HL-60/S4 treated with phorbol 12-myristate 13-acetate at 8.2 ng/mL for 4 days and 3 days (cell line): ENCODE data around the gene GDF10.

Source experiments
- in situ Hi-C: fragments of 300-500 bp; cut with MboI; formaldehyde crosslinking; loops from 2 replicates; pipeline ENCODE4 v1.15.0; 2022; ENCODE audit warnings: low sequenced_read_pairs

Gene GDF10

GRCh38 chr10:47268696-47269095 is 31.3 kb upstream of the GDF10 start:
- in situ Hi-C loops: no loop called here

- in situ Hi-C loops: no loop called here
Measured at GRCh38 chr10:47269294-47269693, 30.7 kb upstream of the GDF10 start.

GRCh38 chr10:47276071-47276470 is 23.9 kb upstream of the GDF10 start:
- in situ Hi-C loops: no loop called here

- in situ Hi-C loops: no loop called here
Measured at GRCh38 chr10:47276576-47277351, 23.2 kb upstream of the GDF10 start.

- in situ Hi-C loops: no loop called here
Measured at GRCh38 chr10:47277352-47278151, 22.4 kb upstream of the GDF10 start.

GRCh38 chr10:47278152-47278473 is 21.9 kb upstream of the GDF10 start:
- in situ Hi-C loops: no loop called here

- in situ Hi-C loops: no loop called here
Measured at GRCh38 chr10:47278720-47279119, 21.3 kb upstream of the GDF10 start.

GRCh38 chr10:47279276-47279675 is 20.7 kb upstream of the GDF10 start:
- in situ Hi-C loops: no loop called here

GRCh38 chr10:47282005-47282656 is 17.9 kb upstream of the GDF10 start:
- in situ Hi-C loops: no loop called here

GRCh38 chr10:47282657-47283018 is 17.4 kb upstream of the GDF10 start:
- in situ Hi-C loops: no loop called here

- in situ Hi-C loops: no loop called here
Measured at GRCh38 chr10:47283101-47283630, 16.8 kb upstream of the GDF10 start.

GRCh38 chr10:47283848-47284247 is 16.1 kb upstream of the GDF10 start:
- in situ Hi-C loops: no loop called here

GRCh38 chr10:47285381-47286115 is 14.4 kb upstream of the GDF10 start:
- in situ Hi-C loops: no loop called here

GRCh38 chr10:47286116-47286505 is 13.9 kb upstream of the GDF10 start:
- in situ Hi-C loops: no loop called here

GRCh38 chr10:47286591-47287315 is 13.2 kb upstream of the GDF10 start:
- in situ Hi-C loops: no loop called here

- in situ Hi-C loops: no loop called here
Measured at GRCh38 chr10:47287365-47287802, 12.6 kb upstream of the GDF10 start.

- in situ Hi-C loops: no loop called here
Measured at GRCh38 chr10:47287805-47288204, 12.2 kb upstream of the GDF10 start.

- in situ Hi-C loops: no loop called here
Measured at GRCh38 chr10:47288236-47288635, 11.8 kb upstream of the GDF10 start.

- in situ Hi-C loops: no loop called here
Measured at GRCh38 chr10:47288916-47289495, 11.0 kb upstream of the GDF10 start.

- in situ Hi-C loops: no loop called here
Measured at GRCh38 chr10:47289921-47290320, 10.1 kb upstream of the GDF10 start.
